GM18526 (cell line): Measurements from ENCODE around the gene CDC25B.

ENCODE experiments used
- POLR2A ChIP-seq: IDR thresholded peaks from 3 replicates; pipeline ENCODE4 v1.6.1; 2011; ENCODE audit not compliant: insufficient read length; ENCODE audit errors: extremely low read depth

CDC25B gene

DNA sequence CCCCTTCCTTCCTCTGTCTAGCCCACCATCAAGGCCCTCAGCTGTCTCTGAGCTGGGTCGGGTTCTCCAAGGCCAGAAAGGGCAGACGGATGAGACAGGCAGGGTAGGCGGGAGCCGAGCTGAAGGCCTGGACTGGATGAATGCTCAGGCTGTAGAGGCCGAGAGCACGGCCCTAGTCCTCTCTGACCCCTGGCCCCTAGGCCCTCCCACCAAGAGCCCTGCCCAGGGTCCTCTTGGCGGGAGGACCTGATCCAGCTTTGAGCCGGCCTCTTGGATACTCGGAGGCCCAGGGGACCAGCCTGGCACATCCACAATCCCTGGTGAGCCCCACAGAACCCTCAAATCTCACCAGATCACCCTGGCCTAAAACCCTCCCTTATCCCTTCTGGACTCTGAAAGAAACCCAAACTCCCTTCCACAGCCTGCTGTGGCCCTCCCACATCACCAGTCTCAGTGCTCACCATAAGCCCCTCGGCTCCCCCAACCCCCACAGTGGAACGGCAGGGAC is 36.7 kb upstream of the CDC25B start:
- no peak for TF ChIP-seq POLR2A

DNA sequence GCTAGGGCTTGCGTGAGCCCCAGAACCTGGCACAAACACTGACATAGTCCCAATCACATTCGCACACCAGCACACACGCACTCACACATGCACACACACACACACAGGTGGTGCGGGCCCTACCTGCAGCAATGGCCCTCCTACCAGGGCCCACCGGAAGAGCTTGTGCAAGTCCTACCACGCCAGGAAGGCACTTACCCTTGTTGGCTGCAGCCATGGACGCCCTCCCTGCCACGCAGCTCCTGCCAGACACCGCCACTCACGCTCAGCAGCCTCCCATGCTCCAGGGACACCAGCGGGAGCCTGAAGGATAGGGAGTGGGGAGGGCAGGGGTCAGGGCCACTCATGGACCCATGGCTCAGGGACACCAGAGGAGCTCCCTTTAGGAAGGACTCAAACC is 36.2 kb upstream of the CDC25B start:
- TF ChIP-seq POLR2A, result no peak

DNA sequence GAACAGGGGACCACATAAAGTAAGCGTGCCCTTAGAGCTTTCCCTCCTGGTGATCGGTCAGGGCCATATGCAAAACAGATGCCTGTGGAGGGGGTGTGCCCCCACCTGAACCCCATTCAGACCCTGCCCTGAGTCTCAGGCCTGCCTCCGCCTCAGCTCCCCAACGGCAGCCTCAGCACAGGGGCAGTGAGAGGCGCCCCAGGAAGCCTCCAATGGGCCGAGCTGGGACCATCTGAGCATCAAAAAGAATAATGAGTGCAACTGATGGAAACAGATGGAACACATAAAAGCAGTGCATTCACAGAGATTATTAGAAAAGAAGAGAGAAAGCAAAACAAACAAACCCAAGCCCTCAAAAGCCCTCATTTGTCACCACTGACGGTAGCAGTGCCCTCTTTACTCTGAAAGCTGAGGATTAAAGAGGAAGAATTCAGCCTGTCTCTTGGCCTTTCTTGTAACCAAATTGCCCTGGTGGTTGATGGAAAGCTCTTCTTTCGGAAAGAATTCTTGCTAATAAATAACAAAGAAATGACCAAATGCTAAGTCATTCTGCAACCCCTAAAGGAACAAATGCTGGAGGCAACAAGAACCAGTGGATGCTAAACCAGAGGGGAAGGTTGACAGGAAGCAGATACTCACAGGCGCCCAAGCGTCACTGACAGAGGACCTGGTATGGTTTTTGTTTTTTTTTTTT is 35.3 kb upstream of the CDC25B start:
- TF ChIP-seq POLR2A, result no peak

DNA sequence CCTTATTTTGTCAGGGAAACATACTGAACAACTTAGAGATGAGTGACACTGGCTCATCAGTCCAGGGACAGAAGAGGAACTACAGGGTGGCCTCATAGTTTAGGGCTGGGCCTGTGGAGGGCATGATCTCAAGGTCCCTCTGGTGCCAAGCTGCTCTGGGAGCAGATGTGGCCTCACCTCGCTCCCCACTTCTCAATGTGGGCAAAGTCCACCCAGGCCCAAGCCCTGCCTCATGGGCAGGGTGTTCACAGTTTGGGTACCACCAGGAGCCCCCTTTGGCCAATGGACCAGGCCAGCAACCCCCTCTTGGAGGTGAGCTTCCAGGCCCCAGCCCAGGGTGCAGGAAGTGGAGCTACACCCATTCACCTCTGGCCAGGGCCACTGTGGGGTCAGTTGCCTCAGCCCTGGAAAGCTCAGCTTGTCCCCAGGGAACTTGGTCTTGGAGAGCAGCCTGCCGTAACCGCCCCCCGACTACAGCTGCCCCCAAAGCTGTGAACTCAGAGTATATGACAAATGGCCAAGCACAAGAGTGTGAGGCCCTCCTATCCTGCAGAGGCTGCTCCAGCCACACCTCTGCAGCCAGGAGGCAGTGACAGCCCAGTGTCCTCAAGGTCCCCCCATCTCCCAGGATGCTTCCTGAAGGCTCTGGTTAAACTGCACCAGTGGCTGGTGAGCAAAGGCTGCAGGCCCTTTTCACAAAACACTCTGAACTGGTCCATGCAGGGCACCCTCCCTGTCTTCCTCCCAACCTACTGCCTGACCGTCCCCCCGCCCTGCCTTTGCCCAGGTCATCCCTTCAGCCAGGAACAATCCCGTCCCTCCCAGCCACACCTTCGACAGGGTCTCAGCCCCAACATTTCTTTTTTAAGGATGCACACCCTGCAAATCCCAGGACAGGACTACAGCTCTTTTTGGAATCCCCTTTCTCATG is 32.2 kb upstream of the CDC25B start:
- TF ChIP-seq POLR2A, result no peak

DNA sequence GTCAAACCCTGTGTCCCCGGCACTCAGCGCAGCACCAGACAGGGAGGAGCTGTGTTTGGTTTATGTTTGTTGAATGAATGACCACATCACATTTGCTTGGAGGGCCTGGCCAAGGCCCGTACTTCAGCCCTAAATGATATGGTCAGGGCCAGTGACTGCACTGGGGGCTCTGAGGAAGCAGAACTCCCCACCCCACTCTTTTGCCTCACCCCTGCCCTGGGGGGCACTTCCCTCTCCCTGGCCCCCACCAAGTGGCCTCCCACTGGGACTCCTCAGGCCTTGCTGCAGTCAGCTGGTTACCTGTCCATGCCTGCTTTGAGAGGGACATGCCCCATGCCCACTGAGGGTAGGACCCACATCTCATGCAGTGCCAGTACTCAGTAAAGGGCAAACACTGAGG is 31.5 kb upstream of the CDC25B start:
- TF ChIP-seq POLR2A, result no peak

DNA sequence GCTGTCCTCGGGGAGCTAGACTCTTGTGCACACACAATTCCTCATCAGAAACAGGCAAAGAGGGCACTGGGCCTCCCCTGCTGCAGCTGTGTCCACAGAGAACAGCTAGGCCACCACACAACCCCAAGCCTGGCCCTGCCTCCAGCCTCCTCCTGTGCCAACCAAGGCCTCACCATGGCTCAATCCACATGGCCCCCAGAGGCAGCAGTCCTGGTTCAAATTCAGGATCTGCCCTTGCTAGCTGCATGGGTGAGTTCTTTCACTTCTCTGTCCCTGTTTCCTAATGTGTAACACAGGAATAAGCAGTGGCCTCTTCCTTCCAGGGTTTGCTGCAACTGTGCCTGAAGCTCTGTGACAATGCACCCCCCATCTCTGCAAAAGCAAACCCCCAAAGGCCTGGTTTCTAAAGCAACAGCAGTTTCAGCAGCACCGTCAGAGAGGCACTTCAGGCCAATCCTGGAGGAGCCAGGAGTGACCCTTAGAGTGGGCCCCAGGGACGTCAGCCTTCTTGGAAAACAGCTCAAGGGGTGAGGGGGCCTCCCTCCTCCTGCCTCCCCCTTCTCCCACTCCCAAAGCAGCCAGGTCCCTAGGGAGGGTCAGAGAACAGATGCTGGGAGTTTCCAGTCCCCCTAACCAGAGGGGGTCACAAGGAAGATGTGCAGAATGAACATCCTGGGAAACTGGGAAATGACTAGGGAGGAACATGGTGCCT is 30.8 kb upstream of the CDC25B start:
- no peak for TF ChIP-seq POLR2A

DNA sequence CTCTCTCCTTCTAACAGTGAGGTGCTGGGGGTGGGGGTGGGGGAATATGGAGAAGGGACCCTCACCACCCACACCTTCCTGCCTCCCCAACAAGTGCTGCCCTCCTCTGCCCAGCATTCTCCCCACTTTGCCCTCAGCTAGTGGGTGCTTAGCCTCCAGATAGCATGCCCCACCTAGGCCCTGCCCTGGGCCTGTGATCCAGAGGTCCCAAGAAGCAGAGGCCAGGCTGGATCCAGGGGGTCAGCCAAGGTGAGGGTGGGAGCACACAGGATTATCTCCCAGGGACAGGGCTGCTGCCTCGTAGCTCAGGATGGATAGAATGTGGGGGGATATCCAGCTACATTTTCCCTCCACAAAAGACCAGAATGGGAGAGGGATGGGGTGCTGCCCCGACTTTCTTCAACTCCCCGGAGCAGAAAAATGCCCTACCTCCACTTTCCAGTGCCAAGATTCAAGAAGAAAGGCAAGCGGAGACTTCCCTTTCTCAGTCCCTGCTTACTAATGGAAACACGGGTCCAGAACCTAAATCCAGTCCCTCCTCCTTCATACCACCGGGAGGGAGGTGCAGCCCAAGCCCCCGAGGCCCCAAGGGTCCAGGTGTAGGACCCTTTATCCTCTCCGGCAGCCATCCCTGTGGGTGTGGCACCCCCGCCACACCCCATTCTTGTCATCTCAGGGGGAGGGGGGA is 29.5 kb upstream of the CDC25B start:
- TF ChIP-seq POLR2A, result no peak

DNA sequence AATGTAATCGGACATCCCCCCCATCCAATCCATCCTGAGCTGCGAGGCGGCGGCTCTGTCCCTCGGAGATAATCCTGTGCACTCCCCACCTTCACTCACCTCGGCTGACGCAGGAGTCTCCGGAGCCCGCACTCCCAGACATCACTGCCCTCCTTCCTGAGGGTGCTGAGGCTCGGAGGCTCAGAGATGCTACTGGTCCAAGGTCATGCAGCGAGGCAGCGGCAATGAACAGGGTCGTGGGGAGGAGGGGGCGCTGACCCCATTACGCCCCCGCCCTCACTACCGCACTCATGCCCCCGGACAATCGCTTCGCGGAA is 29.0 kb upstream of the CDC25B start:
- TF ChIP-seq POLR2A, result no peak

DNA sequence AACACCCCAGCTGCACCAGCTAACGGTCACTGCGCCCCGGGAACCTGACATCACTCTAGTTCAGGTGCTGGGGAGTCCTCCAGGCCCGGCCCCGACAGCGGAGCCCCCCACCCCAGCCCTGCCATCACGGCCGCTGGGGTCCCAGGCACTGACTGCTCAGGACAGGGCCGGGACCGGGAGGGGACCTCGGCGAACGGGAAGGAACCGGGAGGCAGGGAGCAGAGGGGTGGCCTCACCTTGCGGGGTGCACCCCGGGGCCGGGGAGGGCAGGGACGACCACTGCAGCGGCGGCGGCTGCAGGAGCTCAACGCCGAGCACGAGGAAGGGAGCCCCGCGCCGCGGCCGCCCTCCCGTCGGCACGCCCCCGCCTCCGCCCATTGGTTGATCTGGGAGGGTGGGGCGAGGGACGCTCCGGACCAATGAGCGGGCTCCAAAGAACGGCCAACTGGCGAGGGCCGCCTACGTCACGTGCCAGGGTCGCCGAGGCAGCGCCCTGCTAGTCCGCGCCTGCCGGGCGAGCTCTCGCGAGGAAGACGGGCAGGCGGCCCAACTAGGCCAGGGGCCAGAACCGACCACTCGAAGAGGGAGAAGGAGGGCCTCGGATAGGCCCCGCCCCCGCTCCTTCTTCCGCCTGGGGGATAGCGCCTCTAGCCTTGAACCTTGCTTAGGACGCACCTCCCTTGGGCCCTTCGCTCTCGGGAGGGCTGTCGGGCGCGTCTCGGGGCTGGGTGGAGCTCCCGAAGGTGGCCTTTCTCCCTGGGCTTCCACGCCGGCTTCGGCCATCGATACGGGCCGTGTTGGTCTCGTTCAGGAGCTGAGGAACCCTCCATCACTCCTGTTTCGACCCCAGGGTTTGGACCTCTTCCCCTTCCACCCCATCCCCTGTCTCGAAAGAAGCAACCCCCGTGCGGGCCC is 28.4 kb upstream of the CDC25B start, which contains the start of gene ADISSP:
Gene ADISSP (minus strand): TSS at position 327 of the 915 bp plus-strand sequence. CDS start 7,653 bp downstream, outside the sequence.
- peak; percentile 73 for TF ChIP-seq POLR2A

DNA sequence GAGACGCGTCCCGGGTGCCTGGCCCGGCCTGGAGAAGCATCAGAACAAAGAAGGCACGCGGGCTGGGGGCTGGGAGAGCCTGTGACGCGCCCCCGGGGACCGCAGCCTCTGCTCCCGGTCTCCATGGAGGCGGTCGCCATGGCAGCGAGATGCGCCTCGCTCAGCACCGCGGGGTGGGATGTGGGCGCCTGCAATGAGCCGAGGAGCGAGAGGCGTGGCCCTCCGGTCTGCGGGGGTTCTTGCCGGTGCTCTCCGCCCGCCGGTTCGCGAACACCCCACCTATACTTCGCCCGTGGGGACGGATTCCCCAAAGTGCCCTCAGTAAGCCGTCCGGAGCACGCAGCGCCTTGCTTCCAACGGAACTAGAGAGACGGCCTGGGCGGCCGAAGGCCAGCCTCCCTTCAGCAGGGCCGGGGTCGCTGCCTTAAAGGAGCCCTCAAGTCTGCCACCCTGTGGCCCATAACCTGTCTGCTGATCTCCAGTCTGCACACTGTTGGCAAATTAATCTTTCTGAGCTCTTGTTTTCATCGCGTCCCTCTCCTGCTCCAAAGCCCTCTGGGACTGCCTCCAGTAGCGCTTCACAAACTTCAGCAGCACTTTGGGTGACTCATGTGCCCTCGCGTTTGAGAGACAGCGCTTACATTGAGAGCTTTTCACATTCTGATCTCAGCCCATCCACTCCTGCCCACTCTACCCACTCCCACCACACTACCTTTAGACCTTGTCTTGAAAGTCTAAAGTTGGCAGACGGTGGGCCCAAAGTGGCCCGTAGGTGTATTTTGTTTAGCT is 27.6 kb upstream of the CDC25B start:
- TF ChIP-seq POLR2A, result no peak

DNA sequence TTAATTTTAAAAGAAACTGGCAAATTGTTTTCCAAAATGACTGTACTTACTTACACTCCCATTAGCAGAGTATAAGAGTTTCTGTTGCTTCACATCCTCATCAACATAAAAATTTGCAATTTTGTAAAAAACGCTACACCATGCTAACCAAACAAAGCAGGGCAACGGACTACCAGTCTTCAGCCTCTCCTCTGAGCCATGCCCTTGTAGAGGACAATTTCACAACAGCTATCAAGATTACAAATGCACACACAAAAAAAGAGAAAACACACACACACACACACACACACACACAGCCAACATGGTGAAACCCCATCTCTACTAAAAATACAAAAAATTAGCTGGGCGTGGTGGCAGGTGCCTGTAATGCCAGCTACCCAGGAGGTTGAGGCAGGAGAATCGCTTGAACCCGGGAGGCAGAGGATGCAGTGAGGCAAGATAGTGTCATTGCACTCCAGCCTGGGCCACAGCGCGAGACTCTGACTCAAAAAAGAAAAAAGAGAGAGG is 24.5 kb upstream of the CDC25B start:
- TF ChIP-seq POLR2A, result no peak

DNA sequence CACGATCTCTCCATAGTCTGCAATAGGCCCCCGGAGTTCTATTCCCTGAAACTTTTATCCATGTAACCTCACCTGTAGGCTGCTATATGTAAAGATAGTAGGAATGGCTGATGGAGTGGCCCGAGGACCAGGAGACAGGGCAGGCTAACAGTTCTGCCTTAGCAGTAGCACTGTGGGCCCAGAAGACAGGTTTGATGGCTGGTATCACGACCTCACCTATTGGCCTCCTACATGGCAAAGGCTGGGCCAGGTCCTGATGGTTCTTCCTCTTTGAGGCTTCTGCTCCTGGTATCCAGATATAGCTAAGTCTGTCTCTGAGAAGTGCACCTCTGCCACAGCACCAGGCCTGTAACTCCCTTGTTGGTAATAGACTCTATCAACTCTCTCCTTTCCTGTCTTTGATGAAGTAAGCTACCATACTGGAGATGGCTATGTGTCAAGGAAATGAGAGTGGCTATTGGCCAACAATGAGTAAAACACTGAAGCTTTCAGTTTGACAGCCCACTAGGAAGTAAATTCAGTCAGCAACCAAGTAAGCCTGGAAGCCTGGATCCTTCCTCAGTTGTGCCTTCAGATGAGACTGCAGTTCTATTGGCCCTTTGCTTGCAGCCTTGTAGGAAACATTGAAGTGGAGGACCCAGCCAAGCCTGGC is 20.5 kb upstream of the CDC25B start:
- TF ChIP-seq POLR2A, result no peak

DNA sequence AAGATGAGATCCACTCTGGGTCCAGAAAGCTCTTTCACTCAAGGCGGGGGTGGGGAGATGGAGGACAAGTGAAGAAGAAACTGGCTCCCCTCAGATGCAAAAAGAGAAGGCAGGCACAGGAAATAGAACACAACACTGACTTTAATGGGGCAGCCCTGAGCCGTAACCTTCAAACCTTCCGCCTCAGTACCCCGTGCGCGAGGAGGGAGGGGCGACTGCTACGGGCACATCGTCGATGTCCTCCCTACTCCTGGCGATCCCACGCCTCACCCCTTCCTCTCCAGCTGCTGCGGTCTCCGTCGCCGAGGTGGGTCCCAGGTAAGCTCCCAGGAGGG is 18.8 kb upstream of the CDC25B start:
- TF ChIP-seq POLR2A, result no peak
